Smooth muscle cell (in vitro differentiated cells): Measurements from ENCODE around the gene RAPH1. TPM values are rescaled to one million over a fixed set of nuclear protein-coding genes. Genes with fewer than 3 reads are reported as not detected.
A peak's percentile ranks its signal among the peaks of the same experiment; 100 is the strongest.

Experiments
- DNase-seq: peaks from one replicate; lab custom pipeline; 2025; ENCODE audit not compliant: unreplicated experiment; lab: John Stamatoyannopoulos, UW
- H2AFZ ChIP-seq: fragments of 200-600 bp; sonication (generic); 2 replicates; pipeline ENCODE4 v1.6.0; 2016; ENCODE audit warnings: antibody characterized with exemption, low read depth, mild to moderate bottlenecking
- H3F3A ChIP-seq: fragments of 200-600 bp; sonication (generic); 2 replicates; pipeline ENCODE4 v1.6.0; 2017; ENCODE audit warnings: antibody characterized with exemption, low read depth
- H3K27ac ChIP-seq: fragments of 200-600 bp; sonication (generic); 2 replicates; pipeline ENCODE4 v1.5.1; 2016; ENCODE audit warnings: low read depth, mild to moderate bottlenecking
- H3K27me3 ChIP-seq: fragments of 200-600 bp; sonication (generic); 2 replicates; pipeline ENCODE4 v1.6.1; 2016; ENCODE audit warnings: low read depth, mild to moderate bottlenecking
- H3K36me3 ChIP-seq: fragments of 200-600 bp; sonication (generic); 2 replicates; pipeline ENCODE4 v1.5.1; 2016; ENCODE audit warnings: low read depth
- H3K4me1 ChIP-seq: fragments of 200-600 bp; sonication (generic); 2 replicates; pipeline ENCODE4 v1.5.1; 2016; ENCODE audit warnings: low read depth
- H3K4me2 ChIP-seq: fragments of 200-600 bp; sonication (generic); 2 replicates; pipeline ENCODE4 v1.6.0; 2016; ENCODE audit warnings: mild to moderate bottlenecking
- H3K4me3 ChIP-seq: fragments of 200-600 bp; sonication (generic); 2 replicates; pipeline ENCODE4 v1.5.1; 2016; ENCODE audit warnings: mild to moderate bottlenecking
- H3K79me2 ChIP-seq: fragments of 200-600 bp; sonication (generic); 2 replicates; pipeline ENCODE4 v1.6.0; 2016; ENCODE audit warnings: low read depth, mild to moderate bottlenecking
- H3K9ac ChIP-seq: fragments of 200-600 bp; sonication (generic); 2 replicates; pipeline ENCODE4 v1.6.0; 2016; ENCODE audit warnings: low read depth
- H3K9me3 ChIP-seq: fragments of 200-600 bp; sonication (generic); replicated peaks from 2 replicates; pipeline ENCODE4 v1.5.1; 2016; ENCODE audit warnings: low read depth
- H4K20me1 ChIP-seq: fragments of 200-600 bp; sonication (generic); 2 replicates; pipeline ENCODE4 v1.6.0; 2016; ENCODE audit warnings: low read depth
- WGBS: methylation state at CpG from one replicate; pipeline ENCODE4 v1.1.7; 2016; ENCODE audit warnings: low lambda C conversion rate; 5-methylcytosine and 5-hydroxymethylcytosine counted together
- polyA plus RNA-seq: library from polyadenylated mRNA; unstranded; fragments of >200 nt; fragmentation: Nextera tagmentation; extraction: Ambion mirVana; gene quantifications from 2 replicates; pipeline ENCODE4 v1.2.1, GENCODE V29; 2016
- total RNA-seq: library from RNA; depleted of rRNA; stranded (reverse); fragments of >200 nt; gene quantifications from 2 replicates; pipeline ENCODE4 v1.2.3, GENCODE V29; 2014
- TF ChIP-seq, protein P1 (sequence below): fragments of 200-600 bp; sonication (generic); IDR thresholded peaks from 2 replicates; pipeline ENCODE4 v1.5.1; 2017; ENCODE audit warnings: borderline replicate concordance, mild to moderate bottlenecking, antibody characterized with exemption; ENCODE audit not compliant: insufficient read depth, poor library complexity, severe bottlenecking

Gene RAPH1
- total and polyA plus RNA-seq, 2 experiments from 2014 or later = 8.5 to 22.3 TPM

DNA sequence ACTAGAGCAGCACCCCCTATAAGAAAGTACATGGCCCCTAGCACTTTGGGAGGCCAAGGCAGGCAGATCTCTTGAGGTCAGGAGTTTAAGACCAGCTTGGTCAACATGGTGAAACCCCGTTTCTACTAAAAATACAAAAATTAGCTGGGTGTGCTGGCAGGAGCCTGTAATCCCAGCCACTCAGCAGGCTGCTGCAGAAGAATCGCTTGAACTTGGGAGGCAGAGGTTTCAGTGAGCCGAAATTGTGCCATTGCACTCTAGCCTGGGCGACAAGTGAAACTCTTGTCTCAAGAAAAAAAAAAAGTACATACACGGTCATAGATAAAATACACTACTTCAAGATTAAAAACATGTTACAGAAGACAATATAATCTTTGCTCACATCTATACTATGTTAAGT, 63.8 kb downstream of the RAPH1 start:
- 94% methylated on average over 5 of the region's 5 CpGs for WGBS
- Histone ChIP-seq H3K36me3 (no peaks in the 10 kb centered on the region), H4K20me1 (no peaks in the 10 kb centered on the region), H3K79me2 (no peaks in the 10 kb centered on the region), H3F3A (no peaks in the 10 kb centered on the region), H3K4me1 (no peaks in the 10 kb centered on the region), H3K27ac (no peak overlapping the region), H3K9me3 (no peaks in the 10 kb centered on the region), H3K4me3 (no peak overlapping the region), H3K4me2 (no peak overlapping the region), H3K27me3 (no peaks in the 10 kb centered on the region), H3K9ac (no peak overlapping the region), H2AFZ (no peak overlapping the region)
- TF ChIP-seq, protein P1, sequence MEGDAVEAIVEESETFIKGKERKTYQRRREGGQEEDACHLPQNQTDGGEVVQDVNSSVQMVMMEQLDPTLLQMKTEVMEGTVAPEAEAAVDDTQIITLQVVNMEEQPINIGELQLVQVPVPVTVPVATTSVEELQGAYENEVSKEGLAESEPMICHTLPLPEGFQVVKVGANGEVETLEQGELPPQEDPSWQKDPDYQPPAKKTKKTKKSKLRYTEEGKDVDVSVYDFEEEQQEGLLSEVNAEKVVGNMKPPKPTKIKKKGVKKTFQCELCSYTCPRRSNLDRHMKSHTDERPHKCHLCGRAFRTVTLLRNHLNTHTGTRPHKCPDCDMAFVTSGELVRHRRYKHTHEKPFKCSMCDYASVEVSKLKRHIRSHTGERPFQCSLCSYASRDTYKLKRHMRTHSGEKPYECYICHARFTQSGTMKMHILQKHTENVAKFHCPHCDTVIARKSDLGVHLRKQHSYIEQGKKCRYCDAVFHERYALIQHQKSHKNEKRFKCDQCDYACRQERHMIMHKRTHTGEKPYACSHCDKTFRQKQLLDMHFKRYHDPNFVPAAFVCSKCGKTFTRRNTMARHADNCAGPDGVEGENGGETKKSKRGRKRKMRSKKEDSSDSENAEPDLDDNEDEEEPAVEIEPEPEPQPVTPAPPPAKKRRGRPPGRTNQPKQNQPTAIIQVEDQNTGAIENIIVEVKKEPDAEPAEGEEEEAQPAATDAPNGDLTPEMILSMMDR = no peak
- DNase-seq = no peak

DNA sequence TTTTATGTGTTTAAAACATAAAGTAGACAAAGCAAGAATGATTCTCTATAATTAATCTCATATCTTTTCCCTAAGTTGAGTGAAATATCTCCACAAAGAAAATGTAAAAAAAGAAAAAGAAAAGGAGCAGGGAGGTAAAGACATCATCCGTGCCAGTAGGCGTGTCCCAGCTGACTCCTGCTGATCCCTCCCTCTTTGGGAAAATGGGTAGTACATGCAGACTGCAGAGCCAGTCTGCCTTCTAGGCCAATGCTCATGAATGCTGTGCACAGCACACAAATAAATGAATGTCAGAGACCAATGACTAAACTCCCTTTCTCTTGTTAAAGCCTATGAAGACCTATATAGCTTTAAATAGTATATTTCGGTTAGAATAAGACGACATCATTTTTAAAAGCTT, 64.7 kb downstream of the RAPH1 start:
- no peaks in the 10 kb centered on the region for H3K36me3 ChIP-seq
- WGBS = 94% methylated on average over 4 of the region's 4 CpGs
- no peak overlapping the region for H3K4me2 ChIP-seq
- no peaks in the 10 kb centered on the region for H4K20me1 ChIP-seq
- H3K27me3 ChIP-seq = no peaks in the 10 kb centered on the region
- H3K4me1 ChIP-seq = no peaks in the 10 kb centered on the region
- no peaks in the 10 kb centered on the region for H3F3A ChIP-seq
- TF ChIP-seq, protein P1 = no peak
- H3K9ac ChIP-seq = no peak overlapping the region
- H2AFZ ChIP-seq = no peak overlapping the region
- H3K79me2 ChIP-seq = no peaks in the 10 kb centered on the region
- no peaks in the 10 kb centered on the region for H3K9me3 ChIP-seq
- DNase-seq = no peak
- H3K27ac ChIP-seq = no peak overlapping the region
- H3K4me3 ChIP-seq = no peak overlapping the region

DNA sequence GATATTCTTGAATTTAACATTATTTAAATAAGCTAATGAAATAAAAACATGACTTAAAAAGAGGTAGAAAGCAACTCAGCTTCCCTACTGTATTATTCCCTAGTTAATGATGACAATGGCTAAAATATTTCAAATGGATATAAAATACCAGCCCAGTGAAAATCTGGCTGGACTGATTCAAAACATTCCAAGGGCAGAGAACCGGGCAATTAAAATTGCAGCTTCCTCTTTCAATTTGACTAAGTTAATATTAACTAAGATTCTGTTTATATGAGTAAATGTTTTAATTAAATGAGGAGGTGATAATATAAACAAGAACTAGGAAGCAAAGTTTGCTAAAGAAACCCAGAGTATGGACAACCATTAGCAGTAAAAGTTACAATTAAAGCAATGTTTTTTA, 65.6 kb downstream of the RAPH1 start:
- TF ChIP-seq, protein P1 = no peak
- Histone ChIP-seq H3K27ac (no peak overlapping the region), H3K4me2 (no peak overlapping the region), H3K4me3 (no peak overlapping the region), H2AFZ (no peak overlapping the region), H3K9ac (no peak overlapping the region), H3K4me1 (no peaks in the 10 kb centered on the region), H3K27me3 (no peaks in the 10 kb centered on the region), H3K9me3 (no peaks in the 10 kb centered on the region), H3K79me2 (no peaks in the 10 kb centered on the region), H3K36me3 (no peaks in the 10 kb centered on the region), H4K20me1 (no peaks in the 10 kb centered on the region), H3F3A (no peaks in the 10 kb centered on the region)
- no peak for DNase-seq
- 92% methylated on average over 1 of the region's 1 CpG for WGBS

DNA sequence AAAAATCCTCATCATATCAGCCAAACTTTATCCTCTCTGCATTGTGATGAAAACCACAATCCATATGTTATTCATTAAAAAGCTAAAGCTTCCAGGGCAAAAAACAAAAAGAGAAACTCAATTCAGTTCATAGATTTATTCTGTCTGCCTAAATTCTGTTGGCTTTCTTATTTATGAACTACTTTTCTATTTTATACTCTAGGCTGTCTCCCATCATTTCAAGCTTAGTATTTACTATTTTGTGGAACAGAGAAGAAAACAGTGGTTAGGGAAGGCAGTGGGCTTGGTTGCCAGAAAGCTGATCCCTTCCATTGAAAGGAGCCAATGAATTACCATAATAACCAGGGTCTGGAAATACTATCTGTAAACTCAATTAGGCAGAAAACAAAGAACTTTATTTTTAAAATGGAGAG, 71.8 kb downstream of the RAPH1 start:
- Histone ChIP-seq H3K4me1 (peaks cover 9% of the 10 kb centered on the region), H3K36me3 (peaks cover 15% of the 10 kb centered on the region), H3F3A (no peaks in the 10 kb centered on the region), H3K4me3 (no peak overlapping the region), H3K9me3 (no peaks in the 10 kb centered on the region), H3K27ac (no peak overlapping the region), H3K79me2 (no peaks in the 10 kb centered on the region), H3K4me2 (peak overlapping the region; percentile 10), H2AFZ (no peak overlapping the region), H3K27me3 (no peaks in the 10 kb centered on the region), H4K20me1 (peaks cover 4% of the 10 kb centered on the region), H3K9ac (no peak overlapping the region)
- TF ChIP-seq, protein P1 = no peak
- DNase-seq = no peak
